Astrocyte (in vitro differentiated cells and primary cell): Measurements from ENCODE around the gene MORC2. TPM values are rescaled to one million over a fixed set of nuclear protein-coding genes. Genes with fewer than 3 reads are reported as not detected.

ENCODE experiments used
- DNase-seq: peaks from one replicate; pipeline ENCODE4 v3.0.0-alpha.2; 2010; ENCODE audit warnings: low read depth
- FAIRE-seq: peaks from 2 replicates; lab custom pipeline; 2011; peaks lifted over from hg19 to GRCh38; lab: Jason Lieb, UNC
- H2AFZ ChIP-seq: 2 replicates; pipeline ENCODE4 v1.6.0; 2012; ENCODE audit warnings: low read depth, low read length, inconsistent platforms
- H3K27ac ChIP-seq: 2 replicates; pipeline ENCODE4 v1.5.1; 2011; ENCODE audit warnings: low read depth, low read length, inconsistent platforms
- H3K27me3 ChIP-seq: 2 replicates; pipeline ENCODE4 v1.6.0; 2011; ENCODE audit warnings: low read length, inconsistent platforms; ENCODE audit not compliant: insufficient read depth
- H3K36me3 ChIP-seq: 2 replicates; pipeline ENCODE4 v1.5.1; 2011; ENCODE audit warnings: low read length, inconsistent platforms; ENCODE audit not compliant: insufficient read depth
- H3K4me1 ChIP-seq: 2 replicates; pipeline ENCODE4 v1.5.1; 2011; ENCODE audit warnings: low read length, inconsistent platforms; ENCODE audit not compliant: insufficient read depth
- H3K4me2 ChIP-seq: 2 replicates; pipeline ENCODE4 v1.6.0; 2012; ENCODE audit warnings: low read length, inconsistent platforms
- H3K4me3 ChIP-seq: 2 replicates; pipeline ENCODE4 v1.5.1; 2011; ENCODE audit warnings: low read depth, mild to moderate bottlenecking, low read length, inconsistent platforms; ENCODE audit not compliant: insufficient read depth
- H3K79me2 ChIP-seq: 2 replicates; pipeline ENCODE4 v1.6.0; 2012; ENCODE audit warnings: mild to moderate bottlenecking, low read length, inconsistent platforms; ENCODE audit not compliant: insufficient read depth
- H3K9ac ChIP-seq: 2 replicates; pipeline ENCODE4 v1.6.0; 2012; ENCODE audit warnings: mild to moderate bottlenecking, low read length, inconsistent platforms
- H3K9me3 ChIP-seq: 2 replicates; pipeline ENCODE4 v1.5.1; 2012; ENCODE audit warnings: low read depth, mild to moderate bottlenecking, low read length, inconsistent platforms; ENCODE audit not compliant: insufficient read depth
- H4K20me1 ChIP-seq: 2 replicates; pipeline ENCODE4 v1.6.0; 2012; ENCODE audit warnings: low read length, inconsistent platforms; ENCODE audit not compliant: insufficient read depth
- H3K27ac Mint-ChIP-seq: one replicate; pipeline ENCODE4 v1.8.0; 2021; ENCODE audit warnings: mild to moderate bottlenecking, mixed read lengths; ENCODE audit not compliant: unreplicated experiment
- H3K27me3 Mint-ChIP-seq: one replicate; pipeline ENCODE4 v1.8.0; 2021; ENCODE audit warnings: low read depth, mixed read lengths; ENCODE audit not compliant: unreplicated experiment
- H3K36me3 Mint-ChIP-seq: one replicate; pipeline ENCODE4 v1.8.0; 2021; ENCODE audit warnings: low read depth, mixed read lengths; ENCODE audit not compliant: unreplicated experiment
- H3K4me1 Mint-ChIP-seq: one replicate; pipeline ENCODE4 v1.8.0; 2021; ENCODE audit warnings: low read depth, mixed read lengths; ENCODE audit not compliant: unreplicated experiment
- H3K4me3 Mint-ChIP-seq: one replicate; pipeline ENCODE4 v1.8.0; 2021; ENCODE audit warnings: mild to moderate bottlenecking, moderate library complexity, mixed read lengths; ENCODE audit not compliant: unreplicated experiment
- H3K9me3 Mint-ChIP-seq: one replicate; pipeline ENCODE4 v1.8.0; 2021; ENCODE audit warnings: mild to moderate bottlenecking, mixed read lengths; ENCODE audit not compliant: unreplicated experiment
- CTCF ChIP-seq: IDR thresholded peaks from 2 replicates; pipeline ENCODE4 v1.5.1; 2011; ENCODE audit warnings: low read depth, mild to moderate bottlenecking, inconsistent platforms, low read length, moderate library complexity; ENCODE audit not compliant: insufficient read depth
- EZH2 ChIP-seq: IDR thresholded peaks from 2 replicates; pipeline ENCODE4 v1.6.1; 2012; ENCODE audit warnings: mild to moderate bottlenecking, low read length, inconsistent platforms; ENCODE audit not compliant: insufficient read depth
- total RNA-seq: library from RNA; stranded (reverse); gene quantifications from 2 replicates; pipeline ENCODE4 v1.2.1, GENCODE V29; 2021

The MORC2 gene
- total RNA-seq, 1 donor from 2014 or later, result 45.9 TPM

- Histone ChIP-seq H3K27ac (no peak overlapping the region), H3K4me2 (peak overlapping the region; percentile 77), H4K20me1 (no peaks in the 10 kb centered on the region), H2AFZ (peak overlapping the region; percentile 18), H3K79me2 (no peaks in the 10 kb centered on the region), H3K4me1 (peaks cover 2% of the 10 kb centered on the region), H3K27me3 (no peaks in the 10 kb centered on the region), H3K9ac (no peak overlapping the region), H3K4me3 (peak overlapping the region; percentile 37), H3K36me3 (peaks cover 8% of the 10 kb centered on the region), H3K9me3 (no peaks in the 10 kb centered on the region)
- FAIRE-seq (no peak), DNase-seq (peak; percentile 10)
- no peak for TF ChIP-seq CTCF
- no peak for TF ChIP-seq EZH2
- Mint-ChIP-seq H3K36me3 (peaks cover 8% of the 10 kb centered on the region), H3K4me1 (no peaks in the 10 kb centered on the region), H3K4me3 (no peak overlapping the region), H3K9me3 (no peaks in the 10 kb centered on the region), H3K27ac (peak overlapping the region; percentile 53), H3K27me3 (no peaks in the 10 kb centered on the region)
These were observed 46.4 kb downstream of the MORC2 start for GRCh38 chr22:30922151-30922611.

GRCh38 chr22:30921108-30921507, 47.5 kb downstream of the MORC2 start:
- Mint-ChIP-seq H3K27ac (no peak overlapping the region), H3K4me3 (no peak overlapping the region), H3K4me1 (no peaks in the 10 kb centered on the region), H3K36me3 (peaks cover 4% of the 10 kb centered on the region), H3K9me3 (no peaks in the 10 kb centered on the region), H3K27me3 (no peaks in the 10 kb centered on the region)
- peak overlapping the region; percentile 77 for H3K4me2 ChIP-seq
- H3K27ac ChIP-seq, result no peak overlapping the region
- H3K4me1 ChIP-seq, result peaks cover 2% of the 10 kb centered on the region
- DNase-seq (no peak), FAIRE-seq (no peak)
- H3K79me2 ChIP-seq, result no peaks in the 10 kb centered on the region
- H3K27me3 ChIP-seq, result no peaks in the 10 kb centered on the region
- no peak overlapping the region for H3K9ac ChIP-seq
- TF ChIP-seq EZH2 (no peak), CTCF (no peak)
- no peak overlapping the region for H2AFZ ChIP-seq
- peaks cover 8% of the 10 kb centered on the region for H3K36me3 ChIP-seq
- H3K9me3 ChIP-seq, result no peaks in the 10 kb centered on the region
- no peaks in the 10 kb centered on the region for H4K20me1 ChIP-seq
- H3K4me3 ChIP-seq, result no peak overlapping the region

GRCh38 chr22:30920407-30920806, 48.2 kb downstream of the MORC2 start:
- Histone ChIP-seq H3K36me3 (peaks cover 8% of the 10 kb centered on the region), H3K27ac (no peak overlapping the region), H3K4me1 (peaks cover 2% of the 10 kb centered on the region), H3K79me2 (no peaks in the 10 kb centered on the region), H3K9ac (no peak overlapping the region), H3K4me3 (no peak overlapping the region), H4K20me1 (no peaks in the 10 kb centered on the region), H3K4me2 (peak overlapping the region; percentile 59), H3K27me3 (no peaks in the 10 kb centered on the region), H2AFZ (no peak overlapping the region), H3K9me3 (no peaks in the 10 kb centered on the region)
- FAIRE-seq (no peak), DNase-seq (peak; percentile 12)
- peaks cover under 1% of the 10 kb centered on the region for H3K36me3 Mint-ChIP-seq
- no peaks in the 10 kb centered on the region for H3K27me3 Mint-ChIP-seq
- peak; percentile 88 for TF ChIP-seq CTCF
- no peak for TF ChIP-seq EZH2
- H3K27ac Mint-ChIP-seq, result no peak overlapping the region
- H3K4me1 Mint-ChIP-seq, result no peaks in the 10 kb centered on the region
- H3K9me3 Mint-ChIP-seq, result no peaks in the 10 kb centered on the region
- H3K4me3 Mint-ChIP-seq, result no peak overlapping the region
